DND-41 (cell line): Measurements from ENCODE around the gene TAF11.

Source experiments
- EZH2 ChIP-seq: IDR thresholded peaks from 3 replicates; pipeline ENCODE4 v1.6.1; 2012; ENCODE audit warnings: borderline replicate concordance, low read depth, mild to moderate bottlenecking, moderate library complexity, low read length, inconsistent platforms; ENCODE audit not compliant: severe bottlenecking
- TF ChIP-seq, protein P1 (sequence below): IDR thresholded peaks from 2 replicates; pipeline ENCODE4 v1.5.1; 2012; ENCODE audit warnings: borderline replicate concordance, low read length, moderate library complexity, mild to moderate bottlenecking; ENCODE audit not compliant: poor library complexity, severe bottlenecking; ENCODE audit errors: extremely low read depth

DNA sequence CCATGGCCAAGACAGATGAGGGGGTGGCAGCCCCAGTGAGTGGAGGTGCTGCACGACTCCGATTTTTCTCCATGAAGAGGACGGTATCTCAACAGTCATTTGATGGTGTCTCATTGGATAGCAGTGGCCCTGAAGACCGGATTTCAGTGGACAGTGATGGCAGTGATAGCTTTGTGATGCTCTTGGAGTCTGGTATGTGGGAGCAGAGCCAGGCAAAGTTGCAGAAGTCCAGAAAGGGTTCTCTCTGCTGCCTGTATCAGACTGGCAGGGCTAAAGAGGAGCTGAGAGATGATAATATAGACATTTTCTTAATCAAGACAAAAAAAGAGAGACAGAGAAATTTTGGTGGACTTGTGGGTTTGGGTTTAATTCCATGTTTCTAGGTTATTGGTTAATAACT, 23.8 kb downstream of the TAF11 start:
- TF ChIP-seq, protein P1, sequence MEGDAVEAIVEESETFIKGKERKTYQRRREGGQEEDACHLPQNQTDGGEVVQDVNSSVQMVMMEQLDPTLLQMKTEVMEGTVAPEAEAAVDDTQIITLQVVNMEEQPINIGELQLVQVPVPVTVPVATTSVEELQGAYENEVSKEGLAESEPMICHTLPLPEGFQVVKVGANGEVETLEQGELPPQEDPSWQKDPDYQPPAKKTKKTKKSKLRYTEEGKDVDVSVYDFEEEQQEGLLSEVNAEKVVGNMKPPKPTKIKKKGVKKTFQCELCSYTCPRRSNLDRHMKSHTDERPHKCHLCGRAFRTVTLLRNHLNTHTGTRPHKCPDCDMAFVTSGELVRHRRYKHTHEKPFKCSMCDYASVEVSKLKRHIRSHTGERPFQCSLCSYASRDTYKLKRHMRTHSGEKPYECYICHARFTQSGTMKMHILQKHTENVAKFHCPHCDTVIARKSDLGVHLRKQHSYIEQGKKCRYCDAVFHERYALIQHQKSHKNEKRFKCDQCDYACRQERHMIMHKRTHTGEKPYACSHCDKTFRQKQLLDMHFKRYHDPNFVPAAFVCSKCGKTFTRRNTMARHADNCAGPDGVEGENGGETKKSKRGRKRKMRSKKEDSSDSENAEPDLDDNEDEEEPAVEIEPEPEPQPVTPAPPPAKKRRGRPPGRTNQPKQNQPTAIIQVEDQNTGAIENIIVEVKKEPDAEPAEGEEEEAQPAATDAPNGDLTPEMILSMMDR: no peak
- TF ChIP-seq EZH2: no peak
